HG02885 (cell line): ENCODE measurements around the gene DIS3L.
"Not testable (repeated sequence)": the region's sequence is repeated elsewhere in the genome, so short reads cannot be mapped to it uniquely, and the experiment has no call there.

Experiments used
- ATAC-seq: cut with Tn5 transposase; IDR thresholded peaks from one replicate; pipeline ENCODE4 v1.9.1; 2021; ENCODE audit warnings: mild to moderate bottlenecking; ENCODE audit not compliant: unreplicated experiment, poor library complexity

The DIS3L gene

DNA sequence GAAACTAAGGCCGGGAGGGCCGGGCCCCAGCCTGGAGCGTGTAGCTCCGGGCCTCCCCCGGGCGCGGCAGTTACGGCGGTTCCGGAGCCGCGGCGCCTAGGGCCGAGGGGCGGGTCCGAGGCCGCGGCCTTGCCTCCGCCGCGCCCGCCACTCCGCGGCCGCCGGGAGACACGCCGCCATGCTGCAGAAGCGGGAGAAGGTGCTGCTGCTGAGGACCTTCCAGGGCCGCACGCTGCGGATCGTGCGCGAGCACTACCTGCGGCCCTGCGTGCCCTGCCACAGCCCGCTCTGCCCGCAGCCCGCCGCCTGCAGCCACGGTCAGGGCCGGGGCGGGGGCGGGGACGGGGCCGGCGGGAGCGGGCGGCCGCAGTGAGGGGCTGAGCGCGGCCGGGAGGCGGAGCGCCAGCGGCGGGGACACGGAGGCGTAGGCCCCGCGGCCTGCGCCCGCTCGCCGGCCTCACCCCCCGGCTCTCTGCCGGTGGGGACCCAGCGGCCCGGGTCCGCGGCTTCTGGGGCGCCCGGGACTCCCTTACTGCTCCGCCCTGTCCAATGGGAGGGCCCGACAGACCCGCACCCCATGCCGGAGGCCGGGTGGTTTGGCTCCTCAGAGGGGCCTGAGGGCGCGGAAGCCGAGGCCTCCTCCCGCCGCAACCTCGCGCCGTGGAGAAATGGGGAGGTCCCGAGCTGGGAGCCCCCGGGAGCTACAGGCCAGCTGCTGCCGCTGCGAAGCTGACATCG, at the start of gene DIS3L:
Gene DIS3L, plus strand, starts transcription at position 150 of the 738 bp plus-strand sequence. Its CDS starts 29 bp downstream, at position 179.
- peak; percentile 77 for ATAC-seq

DNA sequence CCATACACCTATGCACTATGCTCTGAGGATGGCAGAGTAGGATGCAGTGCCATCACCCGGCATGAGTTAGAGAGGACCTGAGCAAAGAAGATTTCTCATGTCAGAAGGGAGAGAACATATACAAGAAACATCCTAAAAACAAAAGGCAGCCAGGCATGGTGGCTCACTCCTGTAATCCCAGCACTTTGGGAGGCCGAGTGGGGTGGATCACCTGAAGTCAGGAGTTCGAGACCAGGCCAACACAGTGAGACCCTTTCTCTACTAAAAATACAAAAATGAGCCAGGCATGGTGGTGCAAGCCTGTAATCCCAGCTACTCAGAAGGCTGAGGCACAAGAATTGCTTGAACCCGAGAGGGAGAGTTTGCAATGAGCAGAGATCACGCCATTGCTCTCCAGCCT, 47.5 kb upstream of the DIS3L start:
- not testable (repeated sequence) for ATAC-seq

DNA sequence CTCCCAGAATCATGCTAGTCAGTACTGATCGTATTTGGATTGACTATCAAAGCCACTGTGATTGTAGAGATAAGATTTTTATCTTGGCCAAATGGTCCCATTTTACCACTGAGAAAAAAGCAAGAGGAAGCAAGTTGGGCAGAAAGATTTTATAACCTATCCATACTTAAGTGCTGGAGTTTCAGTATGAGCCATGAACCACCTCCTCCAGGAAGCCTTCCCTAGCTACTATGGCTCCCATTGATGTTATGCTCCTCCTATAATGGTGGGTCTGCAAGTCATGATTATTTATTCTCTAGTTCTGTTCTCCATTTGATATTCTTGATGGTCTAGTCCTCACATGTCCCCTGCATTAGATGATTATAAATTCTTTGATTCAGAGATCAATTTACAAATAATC, 46.4 kb upstream of the DIS3L start:
- ATAC-seq: no peak

DNA sequence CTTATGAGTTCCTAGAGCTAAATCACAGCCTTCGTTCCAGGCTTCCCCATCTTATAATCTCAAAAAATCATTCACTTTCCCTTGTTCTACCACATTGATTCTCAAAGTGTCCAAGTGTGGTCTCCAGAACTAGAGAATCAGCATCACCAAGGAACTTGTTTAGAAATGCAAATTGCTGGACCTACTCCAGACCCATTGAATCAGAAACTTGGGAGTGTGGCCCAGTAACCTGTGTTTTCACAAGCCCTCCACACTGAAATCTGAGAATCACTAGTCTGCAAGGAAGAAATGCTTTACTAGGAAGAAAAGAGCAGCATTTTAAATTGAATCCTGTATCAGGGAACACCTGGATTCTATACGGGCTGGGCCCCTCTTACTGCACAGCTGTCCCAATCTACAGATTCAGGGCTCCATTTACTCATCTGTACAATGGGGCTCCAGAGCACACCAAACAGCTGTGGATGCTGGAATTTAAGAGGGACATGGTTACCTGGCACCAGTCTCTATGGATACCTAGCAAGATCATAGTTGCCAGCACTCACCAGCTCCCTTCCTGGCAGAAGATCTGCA, 43.7 kb upstream of the DIS3L start:
- ATAC-seq: no peak

DNA sequence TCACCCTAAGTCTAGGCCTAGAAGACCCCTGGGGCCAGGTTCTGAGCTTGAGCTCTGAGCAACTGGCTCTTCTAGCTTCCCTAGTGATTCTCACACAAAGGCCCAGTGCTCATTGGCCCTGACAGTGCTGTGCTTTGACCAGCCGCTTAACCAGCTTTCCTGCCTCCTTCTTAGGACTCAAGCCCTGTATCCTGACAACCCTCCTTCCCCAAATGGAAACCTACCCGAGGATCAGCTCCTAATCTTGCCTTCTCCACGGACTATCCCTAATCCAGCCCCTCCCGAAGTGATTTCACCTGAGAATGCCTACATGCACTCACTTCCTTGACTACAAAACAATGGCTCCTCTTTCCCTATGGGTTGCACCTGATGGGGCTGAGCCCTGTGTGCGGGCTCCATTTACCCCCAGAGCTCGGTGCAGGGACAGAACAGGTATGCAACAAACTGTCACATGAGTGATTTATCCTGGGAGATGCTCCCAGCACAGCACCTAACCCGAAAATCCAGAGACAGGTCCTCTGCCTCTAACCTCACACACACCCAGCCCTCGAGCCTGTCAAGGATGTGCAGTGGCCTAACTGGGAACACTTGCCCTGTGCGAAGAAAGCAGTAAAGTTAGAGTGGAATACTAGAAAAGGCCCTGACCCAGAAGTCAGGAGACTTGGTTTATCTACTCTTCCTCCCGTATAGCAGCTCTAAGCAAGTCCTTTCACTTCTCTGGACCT, 42.1 kb upstream of the DIS3L start:
- ATAC-seq: no peak

DNA sequence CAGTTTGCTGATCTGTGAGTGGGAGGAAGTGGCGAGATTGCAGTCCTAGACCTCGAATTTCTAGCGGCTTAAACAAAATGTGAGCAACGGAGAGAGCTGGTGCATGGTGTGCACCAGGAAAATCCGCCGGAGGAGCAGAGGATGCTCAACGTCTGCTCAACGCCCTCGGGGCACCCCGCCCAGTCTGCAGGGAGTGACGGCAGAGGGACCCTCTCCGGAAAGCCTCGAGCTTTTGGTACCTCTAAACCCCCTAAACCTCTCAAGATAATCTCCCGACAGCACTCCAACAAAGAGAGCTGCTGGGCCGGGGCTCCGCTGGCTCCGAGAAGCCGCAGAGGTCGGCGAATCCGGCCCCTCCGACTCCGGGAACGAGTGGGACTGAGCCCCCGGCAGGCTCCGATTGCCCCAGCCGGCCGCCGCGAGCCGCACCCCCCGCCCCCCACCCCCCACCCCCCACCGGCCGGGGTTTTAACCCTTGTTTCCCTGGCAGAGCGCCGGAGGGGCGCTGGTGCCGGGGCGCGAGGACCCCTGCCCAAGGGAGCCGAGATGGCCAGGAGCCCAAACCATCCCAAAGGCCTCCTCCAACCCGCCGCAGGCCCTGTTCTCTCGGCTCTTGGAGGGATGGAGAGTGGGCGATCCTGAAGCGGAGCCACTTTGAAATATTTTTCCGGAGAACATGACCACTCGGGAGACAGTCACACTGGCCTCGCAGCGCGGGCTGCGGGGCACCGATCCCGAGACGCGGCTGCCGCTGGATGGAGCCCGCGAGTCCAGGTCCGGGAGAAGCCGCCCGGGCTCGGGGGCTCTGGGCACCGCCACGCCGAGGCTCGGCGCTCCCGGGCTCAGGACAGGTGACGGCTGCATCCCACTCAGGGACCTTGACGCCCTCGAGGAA, 41.3 kb upstream of the DIS3L start:
- no peak for ATAC-seq

DNA sequence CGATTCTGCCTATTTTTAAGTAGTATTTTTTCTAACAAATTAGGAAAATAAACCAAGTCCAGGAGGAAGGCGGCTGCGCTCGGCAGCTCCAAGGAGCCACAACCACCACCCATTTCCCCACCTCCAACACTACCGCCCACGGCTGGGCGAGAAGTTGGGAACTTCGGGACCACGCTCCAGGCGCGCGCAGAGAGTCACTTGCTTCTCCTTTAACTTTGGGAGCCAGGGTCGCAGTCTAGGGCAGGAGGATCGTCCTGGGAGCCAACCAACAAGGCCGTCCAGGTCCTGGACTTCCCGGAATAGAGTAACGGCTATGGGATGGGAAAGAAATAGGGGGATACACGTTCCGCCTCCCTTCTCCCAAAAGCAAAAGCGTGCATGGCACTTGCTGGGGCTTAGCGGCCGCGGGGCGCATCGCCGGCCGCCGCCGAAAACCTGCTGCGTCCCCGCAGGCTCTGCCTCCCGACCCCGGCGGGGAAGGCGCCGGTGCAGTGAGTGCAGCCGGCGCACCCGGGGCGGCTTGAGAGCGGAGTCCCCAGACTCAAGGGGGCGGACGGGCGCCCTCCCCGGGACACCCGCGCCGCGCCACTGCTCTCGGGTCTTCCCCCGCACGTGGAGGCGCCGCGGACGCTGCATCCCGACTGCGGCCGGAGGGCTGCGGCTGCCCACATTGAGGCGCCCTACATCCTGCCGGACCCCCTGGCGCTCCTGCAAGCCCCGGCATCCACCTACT, 40.5 kb upstream of the DIS3L start:
- ATAC-seq: no peak

DNA sequence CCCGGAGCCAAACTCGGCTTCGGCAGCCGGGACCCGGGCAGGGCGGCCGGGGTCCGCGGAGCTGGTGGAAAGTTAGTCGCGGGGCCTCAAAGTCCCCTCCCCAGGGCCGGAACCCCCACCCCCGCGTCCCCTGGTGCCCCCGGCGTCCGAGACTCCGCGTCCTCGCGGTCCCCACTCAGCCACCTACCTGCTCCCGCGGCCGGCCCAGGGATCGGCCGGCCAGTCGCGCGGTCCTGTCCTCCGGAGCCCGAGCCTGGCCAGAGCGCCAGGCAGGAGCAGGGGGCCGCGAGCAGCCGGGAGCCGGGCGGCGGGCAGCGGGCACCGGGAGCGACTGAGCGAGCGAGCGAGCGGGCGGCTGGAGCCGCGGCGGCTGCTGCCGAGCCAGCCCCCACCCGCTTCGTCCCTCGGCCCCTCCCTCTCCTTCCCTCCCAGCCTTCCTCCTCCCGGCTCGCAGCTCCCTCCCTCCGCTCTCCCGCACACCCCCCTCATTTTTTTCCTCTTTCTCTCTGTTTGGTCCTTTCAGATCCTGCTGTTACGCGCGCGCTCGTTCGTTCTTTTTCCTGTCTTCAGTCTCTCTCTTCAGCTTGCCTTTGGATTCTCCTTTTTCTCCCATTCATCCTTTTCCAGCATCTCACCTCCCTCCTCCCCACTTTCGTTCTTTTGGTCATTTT, 39.8 kb upstream of the DIS3L start, which contains the start of gene MEGF11:
Gene MEGF11, minus strand, starts transcription at position 333 of the 671 bp plus-strand sequence. CDS start 125,347 bp downstream, outside the sequence.
- ATAC-seq: no peak

DNA sequence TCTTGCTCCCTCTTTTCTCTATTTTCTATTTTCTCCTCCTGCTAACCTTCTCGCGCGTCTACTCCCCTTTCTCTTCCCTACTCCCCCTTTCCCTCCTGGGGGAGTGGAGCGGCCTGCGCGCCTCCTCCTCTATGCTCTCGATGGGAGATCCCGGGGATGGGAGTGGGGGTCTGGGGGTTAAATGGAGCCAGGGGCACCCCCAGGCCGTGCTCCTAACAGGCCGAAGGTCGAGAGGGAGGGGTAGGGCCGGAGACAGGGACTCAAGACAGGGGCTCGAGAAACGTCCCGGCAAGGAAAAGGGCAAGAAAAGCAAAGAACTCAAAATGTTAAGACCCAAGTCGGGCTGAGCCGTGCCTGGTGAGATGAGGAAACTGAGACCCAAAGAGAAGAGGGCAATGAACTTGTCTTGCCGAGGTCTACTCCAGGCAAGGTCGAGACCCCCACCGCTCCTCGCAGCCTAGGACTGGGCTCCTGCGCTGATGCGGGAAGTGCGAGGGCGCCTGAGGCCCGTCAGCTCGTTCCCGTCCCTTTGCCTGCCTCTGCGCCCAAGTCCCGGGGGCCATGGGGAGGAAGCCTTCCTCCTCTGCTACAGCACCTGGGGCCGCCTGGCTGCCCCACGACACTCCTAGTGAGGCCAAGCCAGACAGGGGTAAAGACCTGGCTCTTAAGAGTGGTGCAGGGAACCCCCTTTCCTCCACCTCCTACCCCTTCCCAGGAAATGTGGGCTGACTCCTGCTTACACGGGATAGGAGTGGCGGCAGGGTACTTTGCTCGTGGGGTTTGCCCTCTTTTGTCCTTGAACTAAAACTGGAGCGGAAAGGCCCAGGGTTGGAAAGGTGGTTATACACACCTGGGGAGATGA, 39.0 kb upstream of the DIS3L start:
- ATAC-seq: no peak

DNA sequence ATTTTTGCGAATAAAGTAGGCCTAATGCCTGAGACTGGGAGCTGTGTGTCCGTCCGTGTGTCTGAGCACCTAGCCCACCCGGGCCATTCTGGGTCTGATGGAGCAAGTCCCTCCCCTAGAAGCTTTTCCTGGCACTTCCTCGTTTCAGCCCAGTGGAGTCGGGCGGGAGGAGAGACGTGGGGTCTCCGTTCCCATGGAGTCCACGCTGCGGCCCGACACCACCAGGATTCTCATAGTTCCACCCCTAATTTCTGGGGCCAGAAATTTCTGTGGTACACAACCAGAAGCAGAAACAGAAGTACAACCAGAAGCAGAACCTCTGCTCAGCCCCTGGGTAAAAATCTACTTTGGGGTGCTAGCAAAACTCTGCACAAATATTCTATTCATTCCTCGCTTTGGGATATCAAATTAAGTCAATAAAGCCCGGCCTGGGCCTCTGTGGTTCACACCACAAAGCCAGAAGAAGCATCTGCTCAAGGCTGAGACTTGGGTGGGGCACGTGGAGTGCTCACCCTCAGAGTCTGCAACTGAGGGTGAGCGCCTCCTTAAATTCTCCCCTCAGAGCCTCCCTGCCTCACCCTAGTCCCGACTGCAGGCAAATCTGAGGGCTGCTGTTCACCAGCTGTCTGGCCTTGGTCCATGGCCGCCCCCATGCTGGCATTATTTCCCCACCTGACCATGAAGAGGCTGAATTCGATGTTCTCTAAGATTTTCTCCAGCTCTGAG, 38.3 kb upstream of the DIS3L start:
- no peak for ATAC-seq

DNA sequence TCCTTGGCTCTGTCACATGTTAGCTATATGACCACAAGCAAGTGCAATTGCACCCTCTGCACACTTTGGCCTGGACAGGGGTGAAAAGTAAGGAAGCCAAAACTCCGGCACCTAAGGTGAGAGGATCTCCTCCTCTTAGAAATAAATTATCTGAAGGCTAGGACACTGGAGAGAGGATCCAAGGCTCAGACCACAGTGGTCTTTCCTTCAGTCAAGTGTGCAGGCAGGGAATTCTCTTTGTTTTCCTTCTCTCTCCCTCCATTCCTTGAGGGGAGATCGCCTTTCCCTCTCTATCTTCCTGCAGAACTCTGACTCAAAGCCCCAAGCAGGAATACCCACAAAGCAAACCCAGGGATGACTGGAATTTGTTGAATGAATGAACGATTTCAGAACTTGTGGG, 36.7 kb upstream of the DIS3L start:
- ATAC-seq: no peak

DNA sequence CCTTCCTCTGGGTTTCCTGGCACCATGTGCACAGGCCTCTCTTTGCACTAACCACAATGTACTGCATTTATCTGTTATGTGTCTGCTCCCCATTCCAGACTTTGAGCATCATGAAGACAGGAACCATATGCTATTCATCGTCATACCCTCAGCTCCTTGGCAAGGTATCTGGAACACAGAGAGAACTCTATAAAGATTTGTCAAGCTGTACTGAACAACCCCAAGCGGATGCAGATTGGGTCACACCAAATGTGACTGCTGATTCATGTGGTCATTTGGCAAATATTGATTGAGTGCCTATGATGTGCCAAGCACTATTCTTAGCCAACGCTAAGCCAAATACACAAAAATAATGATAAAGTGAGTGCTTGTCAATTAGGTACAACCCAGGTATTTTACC, 32.3 kb upstream of the DIS3L start:
- no peak for ATAC-seq

DNA sequence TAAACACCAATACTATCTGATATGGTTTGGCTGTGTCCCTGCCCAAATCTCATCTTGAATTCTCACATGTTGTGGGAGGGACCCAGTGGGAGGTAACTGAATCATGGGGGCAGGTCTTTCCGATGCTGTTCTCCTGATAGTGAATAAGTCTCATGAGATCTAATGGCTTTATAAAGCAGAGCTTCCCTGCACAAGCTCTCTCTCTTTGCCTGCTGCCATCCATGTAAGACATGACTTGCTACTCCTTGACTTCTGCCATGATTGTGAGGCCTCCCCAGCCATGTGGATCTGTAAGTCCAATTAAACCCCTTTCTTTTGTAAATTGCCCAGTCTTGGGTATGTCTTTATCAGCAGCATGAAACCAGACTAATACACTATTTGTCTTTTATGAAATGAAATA, 30.5 kb upstream of the DIS3L start:
- not testable (repeated sequence) for ATAC-seq

DNA sequence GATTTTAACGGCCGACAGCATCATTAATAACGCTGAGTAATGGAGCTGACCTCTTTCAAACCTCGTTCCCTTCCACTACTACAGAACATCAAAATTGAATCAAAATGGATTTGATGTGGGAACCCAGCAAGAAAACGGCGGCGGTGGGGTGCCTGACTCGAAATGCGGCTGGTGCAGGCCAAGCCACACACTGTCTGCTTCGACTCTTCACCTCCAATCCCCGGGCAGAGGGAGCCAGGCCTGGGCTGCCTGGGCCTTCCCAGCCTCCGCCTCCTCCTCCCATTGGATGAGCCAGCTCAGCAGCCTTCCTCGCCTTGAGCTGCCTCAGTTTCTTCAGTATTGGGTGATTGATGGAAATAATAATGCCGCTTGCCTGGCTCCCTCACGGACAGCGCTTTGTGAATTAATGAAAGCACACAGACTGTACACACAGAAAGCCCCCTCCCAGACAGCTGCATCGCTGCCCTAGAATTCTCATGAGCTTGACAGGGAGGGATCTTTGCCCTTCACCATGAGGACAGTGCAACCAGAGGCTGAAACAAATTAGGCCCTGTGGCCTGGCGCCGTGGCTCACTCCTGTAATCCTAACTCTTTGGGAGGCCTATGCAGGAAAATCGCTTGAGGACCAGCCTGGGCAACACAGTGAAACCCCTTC, 28.4 kb upstream of the DIS3L start:
- no peak for ATAC-seq

DNA sequence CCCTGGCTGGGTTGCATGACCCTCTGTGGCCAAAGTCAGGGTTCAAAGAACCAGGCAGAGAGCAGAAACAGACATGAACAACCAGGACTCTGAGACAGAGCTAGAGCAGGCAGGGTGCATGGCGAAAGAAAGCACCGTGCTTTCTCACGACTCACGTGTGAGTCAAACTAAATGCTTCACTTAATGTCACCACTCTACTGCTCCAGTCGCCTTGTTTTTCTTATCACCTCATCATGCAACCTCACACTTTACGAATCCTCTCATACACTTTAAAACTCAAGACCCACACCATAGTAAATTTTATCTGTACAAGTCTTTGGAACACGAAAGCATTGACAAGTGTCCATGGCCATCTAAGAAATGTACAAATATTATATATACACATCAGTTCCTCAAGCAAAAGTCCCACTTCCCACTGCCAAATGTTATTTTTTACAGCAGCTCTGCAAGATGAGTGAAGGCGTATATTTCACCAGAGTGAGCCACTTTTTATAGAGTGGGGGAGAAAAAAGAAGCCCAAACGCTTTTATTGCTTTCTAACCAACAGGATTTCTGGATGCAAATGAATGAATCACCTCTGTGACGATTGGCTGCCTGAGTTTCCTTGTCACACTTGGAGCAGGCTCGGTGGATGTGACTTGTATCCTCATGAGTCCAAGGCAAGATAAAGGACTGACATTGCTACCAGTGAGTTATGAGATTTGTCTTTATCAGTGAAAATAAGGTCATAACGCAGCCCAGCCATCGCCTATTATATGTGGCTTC, 23.9 kb upstream of the DIS3L start:
- no peak for ATAC-seq

DNA sequence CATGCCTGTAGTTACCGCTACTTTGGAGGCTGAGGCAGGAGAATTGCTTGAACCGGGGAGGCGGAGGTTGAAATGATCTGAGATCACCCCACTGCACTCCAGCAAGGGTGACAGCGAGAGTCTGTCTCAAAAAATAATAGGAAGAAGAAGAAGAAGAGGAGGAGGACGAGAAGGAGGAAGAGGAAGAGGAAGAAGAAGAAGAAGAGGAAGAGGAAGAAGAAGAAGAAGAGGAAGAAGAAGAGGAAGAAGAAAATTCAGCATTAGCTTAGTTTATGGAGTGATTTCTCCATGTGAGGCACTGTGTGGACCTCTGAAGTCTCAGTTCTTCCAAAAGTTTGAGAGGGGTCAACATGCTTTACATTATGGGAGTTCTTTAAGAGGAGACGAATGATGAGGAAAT, 22.4 kb upstream of the DIS3L start:
- no peak for ATAC-seq
